Gastrocnemius medialis (tissue), 4 donors: ENCODE results near the gene ATP2B1.

Experiments
- CTCF ChIP-seq, 5 experiments: fragments of 450-650 bp in 3 of 5; fragments of 200-600 bp in 2 of 5; sonication (generic) in 2 of 5; IDR thresholded peaks in 4 of 5; conservative IDR thresholded peaks in 1 of 5; 1 replicate in 4 of 5; 2 replicates in 1 of 5; pipeline ENCODE4 v1.5.1; 2016 to 2019; ENCODE audit warnings: antibody characterized with exemption in 5 of 5, mild to moderate bottlenecking in 3 of 5, moderate library complexity in 3 of 5
- POLR2A ChIP-seq, 2 donors: fragments of 450-650 bp; IDR thresholded peaks; one replicate each; pipeline ENCODE4 v1.6.1; 2017; ENCODE audit warnings: antibody characterized with exemption in 2 of 2, mild to moderate bottlenecking in 2 of 2, moderate library complexity in 2 of 2

- TF ChIP-seq CTCF (IDR thresholded peaks at IDR 0.05 in 4 of 5, conservative IDR thresholded peaks at IDR 0.05 in 1 of 5) (no peak), POLR2A (IDR thresholded peaks at IDR 0.05) (no peak)
These were observed 65.7 kb downstream of the ATP2B1 start for GRCh38 chr12:89642959-89643358.
